GM19193 (cell line): ENCODE results near the gene TBC1D5.

Source experiments
- POLR2A ChIP-seq: IDR thresholded peaks from 4 replicates; pipeline ENCODE4 v1.6.1; 2011; ENCODE audit not compliant: insufficient read depth, insufficient read length; ENCODE audit errors: extremely low read depth

The TBC1D5 gene

GRCh38 chr3:17742102-17742879, at the start of gene TBC1D5:
Gene TBC1D5 (minus strand): TSS chr3:17742631. CDS start chr3:17508570, 234,061 bp downstream.
- peak; percentile 90 for TF ChIP-seq POLR2A

- TF ChIP-seq POLR2A, result no peak
Observed at GRCh38 chr3:17783426-17783825, 41.0 kb upstream of the TBC1D5 start.

- no peak for TF ChIP-seq POLR2A
Observed at GRCh38 chr3:17782751-17783150, 40.3 kb upstream of the TBC1D5 start.

GRCh38 chr3:17775073-17775472, 32.6 kb upstream of the TBC1D5 start:
- TF ChIP-seq POLR2A, result no peak

GRCh38 chr3:17772556-17772955, 30.1 kb upstream of the TBC1D5 start:
- TF ChIP-seq POLR2A, result no peak

GRCh38 chr3:17771177-17772017, 29.0 kb upstream of the TBC1D5 start:
- no peak for TF ChIP-seq POLR2A

- TF ChIP-seq POLR2A, result no peak
Observed at GRCh38 chr3:17770682-17771081, 28.3 kb upstream of the TBC1D5 start.

GRCh38 chr3:17765819-17766472, 23.5 kb upstream of the TBC1D5 start:
- no peak for TF ChIP-seq POLR2A

- no peak for TF ChIP-seq POLR2A
Observed at GRCh38 chr3:17761563-17761962, 19.1 kb upstream of the TBC1D5 start.

GRCh38 chr3:17759901-17760300, 17.5 kb upstream of the TBC1D5 start:
- no peak for TF ChIP-seq POLR2A

GRCh38 chr3:17755836-17756235, 13.4 kb upstream of the TBC1D5 start:
- no peak for TF ChIP-seq POLR2A

GRCh38 chr3:17753632-17753992, 11.2 kb upstream of the TBC1D5 start:
- TF ChIP-seq POLR2A, result no peak

- TF ChIP-seq POLR2A, result no peak
Observed at GRCh38 chr3:17752876-17753631, 10.6 kb upstream of the TBC1D5 start.

GRCh38 chr3:17752436-17752835, 10.0 kb upstream of the TBC1D5 start:
- TF ChIP-seq POLR2A, result no peak
